Osteoblast (primary cell): ENCODE data around the gene SND1. TPM values are rescaled to one million over a fixed set of nuclear protein-coding genes. Genes with fewer than 3 reads are reported as not detected.
"Not testable (repeated sequence)": the region's sequence is repeated elsewhere in the genome, so short reads cannot be mapped to it uniquely, and the experiment has no call there.

Experiments used
- DNase-seq: peaks from one replicate; pipeline ENCODE4 v3.0.0; 2011; ENCODE audit warnings: low spot score, mixed read lengths; ENCODE audit not compliant: insufficient read length; ENCODE audit errors: missing footprints
- H2AFZ ChIP-seq: 2 replicates; pipeline ENCODE4 v1.6.0; 2011; ENCODE audit warnings: mild to moderate bottlenecking, low read length
- H3K27ac ChIP-seq: 2 replicates; pipeline ENCODE4 v1.5.1; 2011; ENCODE audit warnings: mild to moderate bottlenecking, low read depth, low read length, moderate library complexity
- H3K27me3 ChIP-seq: 2 replicates; pipeline ENCODE4 v1.6.0; 2012; ENCODE audit warnings: mild to moderate bottlenecking, control low read depth, inconsistent platforms, low read length, moderate library complexity; ENCODE audit not compliant: insufficient read depth
- H3K36me3 ChIP-seq: 2 replicates; pipeline ENCODE4 v1.5.1; 2011; ENCODE audit warnings: mild to moderate bottlenecking, low read length, control low read depth, moderate library complexity; ENCODE audit not compliant: insufficient read depth
- H3K4me1 ChIP-seq: 2 replicates; pipeline ENCODE4 v1.5.1; 2011; ENCODE audit warnings: mild to moderate bottlenecking, low read length, control low read depth, moderate library complexity; ENCODE audit not compliant: insufficient read depth
- H3K4me2 ChIP-seq: 2 replicates; pipeline ENCODE4 v1.6.0; 2011; ENCODE audit warnings: mild to moderate bottlenecking, low read length; ENCODE audit not compliant: insufficient read depth
- H3K4me3 ChIP-seq: fragments of 200-600 bp; sonication (generic); 3 replicates; pipeline ENCODE4 v1.5.1; 2012; ENCODE audit warnings: mild to moderate bottlenecking, low read length, inconsistent platforms; ENCODE audit not compliant: insufficient read depth
- H3K79me2 ChIP-seq: 2 replicates; pipeline ENCODE4 v1.6.0; 2012; ENCODE audit warnings: mild to moderate bottlenecking, low read length, control low read depth, inconsistent platforms; ENCODE audit not compliant: insufficient read depth
- H3K9me3 ChIP-seq: 2 replicates; pipeline ENCODE4 v1.5.1; 2011; ENCODE audit warnings: low read depth, low read length, control low read depth
- H4K20me1 ChIP-seq: 2 replicates; pipeline ENCODE4 v1.6.0; 2012; ENCODE audit warnings: mild to moderate bottlenecking, low read length, control low read depth; ENCODE audit not compliant: insufficient read depth
- total RNA-seq: library from RNA; depleted of rRNA; stranded (reverse); fragments of >200 nt; gene quantifications from 2 replicates; pipeline ENCODE4 v1.2.3, GENCODE V29; 2012
- TF ChIP-seq, protein P1 (sequence below): IDR thresholded peaks from 2 replicates; pipeline ENCODE4 v1.5.1; 2011; ENCODE audit warnings: mild to moderate bottlenecking, low read depth, low read length, moderate library complexity; ENCODE audit errors: extremely low read depth

SND1 gene
- total RNA-seq, 1 donor = 257 TPM

DNA sequence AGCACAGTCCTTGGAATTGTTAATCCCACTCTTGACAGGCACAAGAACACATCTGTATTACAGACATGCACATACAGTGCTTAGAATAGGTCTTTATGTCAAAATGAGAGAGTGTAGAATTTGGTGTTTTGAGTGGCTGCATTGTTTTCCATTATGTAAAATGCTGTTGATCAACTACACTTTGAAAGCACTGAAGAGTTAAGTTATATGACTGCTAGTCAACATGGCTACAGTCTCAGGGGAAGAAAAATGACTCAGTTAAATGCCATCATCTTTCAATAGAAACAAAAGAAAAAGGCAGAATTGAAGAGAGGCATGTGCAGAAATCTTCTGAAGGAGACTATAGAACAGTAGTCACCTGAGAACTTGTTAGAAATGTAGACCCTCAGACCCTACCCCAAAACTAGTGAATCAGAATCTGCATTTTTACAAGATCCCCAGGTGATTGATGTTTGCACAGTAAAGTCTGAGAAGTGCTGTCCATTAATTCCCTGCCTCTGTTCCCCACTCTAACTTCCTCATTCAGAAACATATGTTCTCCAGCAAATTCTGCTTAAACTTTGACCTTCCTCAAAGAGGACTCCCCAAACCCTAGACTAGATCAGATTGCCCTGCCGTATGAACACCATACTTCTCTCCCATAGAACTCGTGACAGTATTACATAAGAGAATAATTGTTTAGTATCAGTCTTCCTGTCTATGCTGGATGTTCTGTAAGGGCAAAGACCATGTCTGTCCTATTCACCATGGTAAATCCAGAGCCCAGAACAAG lies 16.0 kb downstream of the SND1 start:
- Histone ChIP-seq H3K27ac (peak overlapping the region; percentile 56), H2AFZ (no peak overlapping the region)
- DNase-seq = peak; percentile 77

DNA sequence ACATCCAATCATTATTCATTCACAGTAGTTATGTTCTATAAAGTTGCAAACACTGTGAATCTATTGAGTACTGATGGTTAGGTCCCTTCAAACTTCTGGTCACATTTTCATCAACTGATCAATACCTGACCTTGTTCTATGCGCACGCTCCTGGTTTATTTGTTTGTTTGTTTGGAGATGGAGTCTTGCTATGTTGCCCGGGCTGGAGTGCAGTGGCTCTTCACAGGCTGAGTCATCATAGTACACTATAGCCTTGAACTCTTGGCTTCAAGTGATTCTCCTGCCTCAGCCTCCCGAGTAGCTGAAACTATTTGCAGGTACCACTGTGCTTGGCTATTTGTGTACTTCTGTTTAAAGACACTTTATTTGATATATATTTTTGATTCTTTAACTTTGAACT lies 19.3 kb downstream of the SND1 start:
- Histone ChIP-seq H3K9me3 (no peaks in the 10 kb centered on the region), H3K79me2 (peaks cover 95% of the 10 kb centered on the region), H3K27ac (no peak overlapping the region), H3K27me3 (no peaks in the 10 kb centered on the region), H4K20me1 (peaks cover 43% of the 10 kb centered on the region), H3K36me3 (no peaks in the 10 kb centered on the region), H3K4me2 (no peak overlapping the region), H2AFZ (no peak overlapping the region), H3K4me1 (peaks cover 30% of the 10 kb centered on the region), H3K4me3 (no peak overlapping the region)
- TF ChIP-seq, protein P1, sequence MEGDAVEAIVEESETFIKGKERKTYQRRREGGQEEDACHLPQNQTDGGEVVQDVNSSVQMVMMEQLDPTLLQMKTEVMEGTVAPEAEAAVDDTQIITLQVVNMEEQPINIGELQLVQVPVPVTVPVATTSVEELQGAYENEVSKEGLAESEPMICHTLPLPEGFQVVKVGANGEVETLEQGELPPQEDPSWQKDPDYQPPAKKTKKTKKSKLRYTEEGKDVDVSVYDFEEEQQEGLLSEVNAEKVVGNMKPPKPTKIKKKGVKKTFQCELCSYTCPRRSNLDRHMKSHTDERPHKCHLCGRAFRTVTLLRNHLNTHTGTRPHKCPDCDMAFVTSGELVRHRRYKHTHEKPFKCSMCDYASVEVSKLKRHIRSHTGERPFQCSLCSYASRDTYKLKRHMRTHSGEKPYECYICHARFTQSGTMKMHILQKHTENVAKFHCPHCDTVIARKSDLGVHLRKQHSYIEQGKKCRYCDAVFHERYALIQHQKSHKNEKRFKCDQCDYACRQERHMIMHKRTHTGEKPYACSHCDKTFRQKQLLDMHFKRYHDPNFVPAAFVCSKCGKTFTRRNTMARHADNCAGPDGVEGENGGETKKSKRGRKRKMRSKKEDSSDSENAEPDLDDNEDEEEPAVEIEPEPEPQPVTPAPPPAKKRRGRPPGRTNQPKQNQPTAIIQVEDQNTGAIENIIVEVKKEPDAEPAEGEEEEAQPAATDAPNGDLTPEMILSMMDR = no peak
- DNase-seq = no peak

More for the DNA sequence above, 16.0 kb downstream of the SND1 start:
- H3K79me2 ChIP-seq = peaks cover 98% of the 10 kb centered on the region
- peak overlapping the region; percentile 71 for H3K4me2 ChIP-seq
- TF ChIP-seq, protein P1 = no peak
- H3K9me3 ChIP-seq = no peaks in the 10 kb centered on the region
- no peaks in the 10 kb centered on the region for H3K27me3 ChIP-seq
- peaks cover 38% of the 10 kb centered on the region for H3K4me1 ChIP-seq
- H3K4me3 ChIP-seq = peak overlapping the region; percentile 2
- peaks cover 32% of the 10 kb centered on the region for H4K20me1 ChIP-seq
- H3K36me3 ChIP-seq = no peaks in the 10 kb centered on the region

DNA sequence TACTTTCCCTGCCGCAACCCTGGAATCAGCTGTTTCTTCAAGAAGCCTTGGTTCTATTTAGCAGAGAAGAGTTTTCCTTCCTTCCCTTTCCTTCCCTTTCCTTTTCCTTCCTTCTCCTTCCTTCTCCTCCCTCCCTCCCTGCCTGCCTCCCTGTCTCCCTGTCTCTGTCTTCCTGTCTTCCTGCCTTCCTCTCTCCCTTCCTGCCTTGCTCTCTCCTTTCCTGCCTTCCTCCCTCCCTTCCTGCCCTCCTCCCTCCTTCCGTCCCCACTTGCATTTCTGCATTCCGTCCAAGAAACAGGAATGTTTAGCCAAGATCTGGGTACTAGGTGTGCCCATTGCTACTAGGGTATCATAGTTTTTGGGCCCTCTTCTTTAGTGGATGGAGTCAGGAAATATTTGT lies 21.9 kb downstream of the SND1 start:
- no peaks in the 10 kb centered on the region for H3K9me3 ChIP-seq
- peaks cover 18% of the 10 kb centered on the region for H3K4me1 ChIP-seq
- peaks cover 49% of the 10 kb centered on the region for H4K20me1 ChIP-seq
- H2AFZ ChIP-seq = no peak overlapping the region
- no peaks in the 10 kb centered on the region for H3K27me3 ChIP-seq
- H3K79me2 ChIP-seq = peaks cover 95% of the 10 kb centered on the region
- peak overlapping the region; percentile 29 for H3K27ac ChIP-seq
- no peak overlapping the region for H3K4me2 ChIP-seq
- no peak for DNase-seq
- no peak overlapping the region for H3K4me3 ChIP-seq
- peaks cover 6% of the 10 kb centered on the region for H3K36me3 ChIP-seq
- TF ChIP-seq, protein P1 = no peak

DNA sequence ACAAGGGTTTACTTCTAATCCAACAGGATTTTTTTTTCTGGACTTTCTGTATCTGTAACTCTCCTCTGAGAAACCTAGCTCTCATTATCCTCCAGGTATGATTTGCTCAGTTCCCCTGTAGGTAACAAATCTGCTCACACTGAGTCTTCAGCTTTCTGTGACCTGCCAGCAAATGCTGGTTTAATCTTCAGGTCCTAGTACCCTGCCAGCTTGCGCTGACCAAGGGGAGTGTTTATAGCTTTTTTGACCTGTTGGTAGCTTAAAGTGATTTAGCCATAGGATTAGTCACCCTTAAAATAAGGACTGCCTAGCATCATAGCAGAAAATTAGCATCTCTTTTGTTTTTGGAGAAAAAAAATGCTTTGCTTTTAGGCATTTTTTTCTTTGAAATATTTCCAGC lies 22.4 kb downstream of the SND1 start:
- no peak overlapping the region for H3K4me2 ChIP-seq
- H4K20me1 ChIP-seq = peaks cover 48% of the 10 kb centered on the region
- peaks cover 6% of the 10 kb centered on the region for H3K36me3 ChIP-seq
- TF ChIP-seq, protein P1 = no peak
- peak overlapping the region; percentile 29 for H3K27ac ChIP-seq
- H3K79me2 ChIP-seq = peaks cover 95% of the 10 kb centered on the region
- H3K4me3 ChIP-seq = no peak overlapping the region
- H3K9me3 ChIP-seq = no peaks in the 10 kb centered on the region
- DNase-seq = no peak
- no peak overlapping the region for H2AFZ ChIP-seq
- no peaks in the 10 kb centered on the region for H3K27me3 ChIP-seq
- peaks cover 23% of the 10 kb centered on the region for H3K4me1 ChIP-seq

DNA sequence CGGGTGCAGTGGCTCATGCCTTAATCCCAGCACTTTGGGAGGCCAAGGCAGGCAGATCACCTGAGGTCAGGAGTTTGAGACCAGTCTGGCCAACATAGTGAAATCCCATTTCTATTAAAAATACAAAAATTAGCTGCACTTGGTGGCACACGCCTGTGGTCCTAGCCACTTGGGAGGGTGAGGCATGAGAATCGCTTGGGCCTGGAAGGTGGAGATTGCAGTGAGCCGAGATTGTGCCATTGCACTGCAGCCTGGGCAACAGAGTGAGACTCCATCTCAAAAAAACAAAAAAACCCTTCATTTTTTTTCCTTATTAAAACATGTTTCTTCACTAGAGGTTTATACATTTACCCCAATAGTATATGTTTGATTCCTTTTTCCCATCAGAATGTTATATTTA lies 22.9 kb downstream of the SND1 start:
- peaks cover 46% of the 10 kb centered on the region for H4K20me1 ChIP-seq

More for the DNA sequence above, 22.9 kb downstream of the SND1 start:
- Histone ChIP-seq H3K4me1 (peaks cover 24% of the 10 kb centered on the region), H3K79me2 (peaks cover 95% of the 10 kb centered on the region)
- H3K36me3 ChIP-seq, H3K4me3 ChIP-seq, H3K27ac ChIP-seq, H3K9me3 ChIP-seq, H3K4me2 ChIP-seq, DNase-seq, H2AFZ ChIP-seq, H3K27me3 ChIP-seq: not testable (repeated sequence)
